ENCODE data around the gene NUDT14. TPM values are rescaled to one million over a fixed set of nuclear protein-coding genes. Genes with fewer than 3 reads are reported as not detected.

The NUDT14 gene
- total and polyA plus RNA-seq, 2 donors from 2014 or later: 48.6 to 59.1 TPM

- DNase-seq (peak in 2 of 5 donors; percentile 43 to 76), FAIRE-seq (no peak)
- TF ChIP-seq CTCF (IDR thresholded peaks at IDR 0.05; ENCODE audit: borderline replicate concordance, extremely low read depth, insufficient read depth): no peak
- Histone ChIP-seq H3K27ac (ENCODE audit: low read depth in 2 of 2, low read length in 2 of 2) (peak overlapping the region in 1 of 2 donors; percentile 51), H3K4me1 (ENCODE audit: control insufficient read depth in 2 of 3, insufficient read depth in 2 of 3, low read depth in 1 of 3, low read length in 3 of 3) (no peaks in the 10 kb centered on the region), H3K27me3 (ENCODE audit: control insufficient read depth, insufficient read depth, low read length) (no peaks in the 10 kb centered on the region), H3K36me3 (ENCODE audit: control insufficient read depth in 2 of 3, insufficient read depth in 3 of 3, low read length in 3 of 3) (no peaks in the 10 kb centered on the region), H3K4me3 (ENCODE audit: low read length in 3 of 3) (no peak overlapping the region), H3K9me3 (ENCODE audit: control insufficient read depth in 2 of 3, insufficient read depth in 1 of 3, low read length in 3 of 3) (no peaks in the 10 kb centered on the region), H3K9ac (ENCODE audit: low read length in 3 of 3) (no peak overlapping the region)
- intact Hi-C loops (cut with DNase I): no loop called here
Measured at GRCh38 chr14:105152794-105153241, 28.3 kb downstream of the NUDT14 start.

GRCh38 chr14:105151838-105152793, 29.0 kb downstream of the NUDT14 start:
- intact Hi-C loops (cut with DNase I): no loop called here
- no peak overlapping the region for H3K9ac ChIP-seq (ENCODE audit: low read length in 3 of 3)
- peak in 3 of 5 donors; percentile 44 to 69 (median 51) for DNase-seq

DNA sequence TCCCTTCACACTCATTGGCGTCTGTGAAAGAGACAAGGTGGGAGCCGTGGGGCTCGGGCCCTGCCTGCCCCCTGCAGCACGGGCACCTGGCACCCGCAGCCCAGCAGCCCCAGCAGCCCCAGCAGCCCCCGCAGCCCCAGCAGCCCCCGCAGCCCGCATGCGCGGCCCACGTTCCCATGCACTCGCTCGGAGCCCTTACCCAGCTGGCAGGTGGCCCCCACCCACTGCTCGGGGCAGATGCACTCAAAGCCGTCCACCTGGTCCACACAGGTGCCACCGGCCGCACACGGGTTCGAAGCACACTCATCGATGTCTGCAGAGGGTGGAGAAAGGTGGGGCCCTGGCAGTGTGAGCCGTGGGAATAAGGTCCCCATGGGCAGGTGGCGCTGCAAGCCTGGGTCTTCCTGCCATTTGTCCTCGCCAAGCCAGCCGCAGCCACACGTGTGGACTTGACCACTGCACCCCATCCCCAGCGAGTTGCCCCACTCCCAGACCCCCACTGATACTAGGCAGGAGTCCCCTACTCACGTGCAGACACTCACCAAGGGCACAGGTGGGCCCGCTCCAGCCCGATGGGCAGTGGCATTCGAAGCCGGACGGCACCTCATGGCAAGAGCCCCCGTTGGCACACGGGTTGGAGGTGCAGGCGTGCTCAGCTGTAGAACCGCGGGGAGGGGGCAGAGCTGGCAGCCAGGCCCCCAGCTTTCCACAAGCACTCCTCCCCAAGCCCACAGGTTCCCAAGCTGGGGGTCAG, 29.9 kb downstream of the NUDT14 start:
- H3K4me1 ChIP-seq (ENCODE audit: control insufficient read depth in 2 of 3, insufficient read depth in 2 of 3, low read depth in 1 of 3, low read length in 3 of 3): no peaks in the 10 kb centered on the region
- H3K9me3 ChIP-seq (ENCODE audit: control insufficient read depth in 2 of 3, insufficient read depth in 1 of 3, low read length in 3 of 3): no peaks in the 10 kb centered on the region
- no peaks in the 10 kb centered on the region for H3K27me3 ChIP-seq (ENCODE audit: control insufficient read depth, insufficient read depth, low read length)
- intact Hi-C loops (cut with DNase I): no loop called here
- H3K9ac ChIP-seq (ENCODE audit: low read length in 3 of 3): no peak overlapping the region
- FAIRE-seq: no peak
- H3K27ac ChIP-seq (ENCODE audit: low read depth in 2 of 2, low read length in 2 of 2): no peak overlapping the region
- no peak overlapping the region for H3K4me3 ChIP-seq (ENCODE audit: low read length in 3 of 3)
- TF ChIP-seq CTCF (IDR thresholded peaks at IDR 0.05; ENCODE audit: borderline replicate concordance, extremely low read depth, insufficient read depth): no peak
- H3K36me3 ChIP-seq (ENCODE audit: control insufficient read depth in 2 of 3, insufficient read depth in 3 of 3, low read length in 3 of 3): no peaks in the 10 kb centered on the region
- peak in 1 of 5 donors; percentile 71 for DNase-seq

More at GRCh38 chr14:105151838-105152793, 29.0 kb downstream of the NUDT14 start:
- no peak overlapping the region for H3K27ac ChIP-seq (ENCODE audit: low read depth in 2 of 2, low read length in 2 of 2)
- no peak for TF ChIP-seq CTCF (IDR thresholded peaks at IDR 0.05; ENCODE audit: borderline replicate concordance, extremely low read depth, insufficient read depth)
- no peaks in the 10 kb centered on the region for H3K4me1 ChIP-seq (ENCODE audit: control insufficient read depth in 2 of 3, insufficient read depth in 2 of 3, low read depth in 1 of 3, low read length in 3 of 3)
- FAIRE-seq: no peak
- H3K4me3 ChIP-seq (ENCODE audit: low read length in 3 of 3): no peak overlapping the region
- no peaks in the 10 kb centered on the region for H3K27me3 ChIP-seq (ENCODE audit: control insufficient read depth, insufficient read depth, low read length)
- no peaks in the 10 kb centered on the region for H3K9me3 ChIP-seq (ENCODE audit: control insufficient read depth in 2 of 3, insufficient read depth in 1 of 3, low read length in 3 of 3)
- no peaks in the 10 kb centered on the region for H3K36me3 ChIP-seq (ENCODE audit: control insufficient read depth in 2 of 3, insufficient read depth in 3 of 3, low read length in 3 of 3)

Data from kidney (tissue), 14 donors.